IPS-11a (cell line): ENCODE measurements around the gene RPGR.

ENCODE experiments used
- H3K4me3 ChIP-seq: one replicate; pipeline ENCODE4 v1.5.1; 2013; ENCODE audit warnings: low read depth, low read length, control low read depth

The RPGR gene

DNA sequence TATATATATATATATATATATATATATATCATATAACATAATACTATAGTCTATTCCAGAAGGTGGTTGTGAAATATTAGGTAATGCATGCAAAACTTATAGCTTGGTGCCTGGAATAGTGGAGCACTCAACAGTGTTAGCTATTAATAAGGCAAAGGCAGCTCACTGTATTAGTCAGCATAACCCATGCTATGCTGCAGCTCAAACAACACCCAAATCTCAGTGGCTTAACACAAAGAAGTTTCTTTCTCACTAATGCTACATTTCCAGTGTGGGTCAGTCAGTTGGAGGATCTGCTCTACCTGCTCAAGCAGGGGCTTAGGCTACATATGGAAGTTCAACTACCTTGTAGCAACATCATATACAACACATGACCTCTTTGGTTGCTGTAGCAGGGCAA is 5.2 kb upstream of the RPGR start:
- no peak overlapping the region for H3K4me3 ChIP-seq

DNA sequence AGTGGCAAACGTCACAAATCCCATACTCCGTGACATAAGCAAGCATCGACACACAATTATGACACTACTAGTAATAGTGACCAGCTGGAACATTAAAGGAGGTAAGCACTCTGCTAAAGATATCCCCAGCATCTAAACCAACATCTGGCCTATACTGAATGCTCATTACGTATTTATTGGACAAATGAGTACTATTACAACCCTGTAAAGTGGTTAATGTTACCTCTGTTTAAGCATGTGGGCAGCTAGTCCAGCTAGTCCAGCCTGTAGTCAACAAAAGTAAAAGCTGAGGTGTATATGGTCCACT is 419 bp upstream of the RPGR start:
- no peak overlapping the region for H3K4me3 ChIP-seq

DNA sequence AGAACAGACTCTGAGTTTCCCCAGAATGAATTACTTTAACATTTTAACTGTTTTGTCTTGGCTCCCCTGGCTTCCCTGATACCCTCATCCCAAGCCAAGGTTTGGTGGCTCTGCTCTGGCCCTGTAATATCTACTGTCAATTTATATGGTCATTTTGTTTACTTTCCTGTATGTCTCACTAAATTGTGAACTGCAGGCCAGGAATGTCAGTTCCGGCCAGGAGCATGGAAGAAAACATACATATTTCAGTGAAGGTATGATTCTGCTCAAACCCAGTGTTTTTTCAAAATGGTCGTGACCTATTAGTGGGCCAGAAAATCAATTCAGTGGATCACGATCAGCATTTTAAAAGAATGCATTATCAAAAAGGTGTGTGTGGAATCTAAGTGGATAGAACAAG is 1.2 kb downstream of the RPGR start:
- H3K4me3 ChIP-seq = no peak overlapping the region

DNA sequence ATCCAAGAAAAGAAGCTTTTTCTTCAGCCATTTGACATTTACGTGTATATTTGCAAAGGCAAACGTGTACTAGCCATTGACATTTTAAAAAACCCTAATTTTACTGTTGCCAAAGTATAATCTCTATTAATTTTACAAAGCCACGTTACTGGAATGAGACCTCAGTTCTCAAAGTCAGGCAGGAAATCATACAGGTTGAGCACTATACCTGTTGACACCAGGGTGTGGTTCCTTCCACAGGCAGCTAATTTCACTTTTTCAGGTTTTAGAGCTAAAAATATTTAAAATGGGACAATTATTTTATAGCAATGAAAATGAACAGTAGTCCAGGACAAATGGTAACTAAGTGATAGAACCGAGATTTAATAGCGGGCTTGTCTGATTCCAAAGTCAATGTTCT is 6.5 kb downstream of the RPGR start:
- no peak overlapping the region for H3K4me3 ChIP-seq

DNA sequence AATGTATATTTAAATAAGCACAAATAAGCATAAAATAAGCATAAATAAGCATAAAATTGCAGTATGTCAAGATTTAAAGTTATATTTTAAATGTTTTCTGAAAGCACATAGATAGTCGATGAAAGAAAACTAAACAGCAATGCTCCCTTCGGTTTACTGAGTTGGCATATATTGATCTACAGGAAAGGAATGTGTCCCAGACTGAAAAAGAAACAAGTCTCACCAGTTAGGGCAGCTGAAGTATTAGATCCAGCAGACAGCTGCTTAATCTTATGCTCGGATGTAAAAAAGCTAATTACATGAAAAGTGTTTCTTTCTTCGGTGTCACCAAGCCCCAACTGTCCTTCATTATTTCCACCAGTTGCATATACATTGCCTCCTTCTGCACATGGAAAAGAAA is 8.7 kb downstream of the RPGR start:
- no peak overlapping the region for H3K4me3 ChIP-seq

DNA sequence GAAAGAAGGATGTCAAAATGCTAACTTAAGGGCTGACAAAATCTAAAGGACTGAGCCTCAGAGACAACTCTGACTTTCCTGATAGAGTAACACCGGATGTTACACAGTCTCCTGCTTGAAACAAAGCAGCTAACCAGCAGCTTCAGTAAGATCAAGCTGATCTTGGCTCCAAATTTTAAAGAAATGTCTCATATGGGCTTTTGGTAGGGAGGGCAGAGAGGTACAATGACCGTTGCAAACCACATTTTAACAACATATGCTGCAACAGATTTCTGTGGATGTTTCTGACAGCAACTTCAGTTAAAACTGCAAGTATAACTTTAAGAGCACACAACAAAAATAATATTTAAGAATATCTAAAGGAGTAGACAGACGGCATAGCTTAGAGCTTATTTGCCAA is 9.1 kb downstream of the RPGR start:
- no peak overlapping the region for H3K4me3 ChIP-seq

DNA sequence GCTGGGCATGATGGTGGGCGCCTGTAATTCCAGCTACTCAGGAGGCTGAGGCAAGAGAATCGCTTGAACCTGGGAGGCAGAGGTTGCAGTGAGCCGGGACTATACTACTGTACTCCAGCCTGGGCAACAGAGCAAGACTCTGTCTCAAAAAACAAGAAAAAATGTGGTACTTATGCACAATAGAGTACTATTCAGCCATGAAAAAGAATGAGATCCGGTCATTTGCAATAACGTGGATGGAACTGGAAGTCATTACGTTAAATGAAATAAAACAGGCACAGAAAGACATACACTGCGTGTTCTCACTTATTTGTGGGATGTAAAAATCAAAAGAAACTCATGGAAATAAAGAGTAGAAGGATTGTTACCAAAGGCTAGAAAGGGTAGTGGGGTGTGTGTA is 12.1 kb downstream of the RPGR start:
- no peak overlapping the region for H3K4me3 ChIP-seq

DNA sequence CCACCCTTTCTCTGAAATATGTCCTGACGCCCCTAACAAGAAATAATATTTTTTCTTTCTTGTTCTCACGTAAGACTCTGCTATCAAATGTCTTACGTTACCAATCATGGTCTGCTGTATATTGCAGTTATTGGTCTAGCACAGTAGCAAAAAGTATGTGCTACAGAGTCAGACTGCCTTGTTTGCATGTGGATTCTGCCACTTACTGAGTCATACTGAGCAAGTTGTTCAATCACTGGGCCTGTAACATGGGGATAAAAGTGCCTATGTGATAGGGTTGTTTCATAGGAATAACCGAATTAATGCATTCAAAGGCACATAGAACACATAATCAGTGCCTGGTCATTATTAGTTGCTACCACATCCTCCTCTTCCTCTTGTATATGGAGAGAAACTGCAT is 14.1 kb downstream of the RPGR start:
- H3K4me3 ChIP-seq = no peak overlapping the region

DNA sequence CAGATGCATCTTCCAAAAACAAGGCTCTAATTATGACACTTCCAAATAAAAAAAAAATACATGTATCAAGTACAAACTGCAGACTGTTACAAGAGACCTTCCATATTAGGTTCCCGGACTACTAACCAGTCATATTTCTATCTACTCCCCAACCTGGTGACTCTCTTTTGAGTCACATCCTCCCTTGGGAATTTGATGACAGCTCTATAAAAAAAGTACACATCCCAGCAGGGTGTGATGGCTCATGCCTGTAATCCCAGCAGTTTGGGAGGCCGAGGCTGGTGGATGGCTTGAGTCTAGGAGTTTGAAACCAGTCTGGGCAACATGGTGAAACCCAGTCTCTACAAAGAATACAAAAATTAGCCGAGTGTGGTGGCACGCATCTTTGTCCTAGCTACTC is 14.9 kb downstream of the RPGR start:
- no peak overlapping the region for H3K4me3 ChIP-seq

DNA sequence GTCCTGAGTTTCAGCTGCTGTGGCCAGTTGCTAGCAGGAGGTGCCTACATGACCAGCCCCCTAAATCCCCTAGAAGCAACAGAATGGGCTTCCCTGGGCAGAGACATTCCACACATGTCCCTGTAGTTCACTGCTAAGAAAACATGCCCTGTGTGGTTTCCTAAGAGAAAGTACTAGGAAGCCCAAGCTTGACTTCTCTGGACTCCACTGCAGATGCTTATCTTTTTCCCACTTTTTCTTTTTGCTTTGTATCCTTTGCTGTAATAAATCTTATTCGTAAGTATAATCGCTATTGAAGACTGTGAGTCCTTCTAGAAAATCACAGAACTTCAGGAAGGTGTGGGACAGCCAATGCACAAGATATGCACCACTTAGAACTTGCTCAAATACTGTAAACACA is 15.6 kb downstream of the RPGR start:
- no peak overlapping the region for H3K4me3 ChIP-seq

DNA sequence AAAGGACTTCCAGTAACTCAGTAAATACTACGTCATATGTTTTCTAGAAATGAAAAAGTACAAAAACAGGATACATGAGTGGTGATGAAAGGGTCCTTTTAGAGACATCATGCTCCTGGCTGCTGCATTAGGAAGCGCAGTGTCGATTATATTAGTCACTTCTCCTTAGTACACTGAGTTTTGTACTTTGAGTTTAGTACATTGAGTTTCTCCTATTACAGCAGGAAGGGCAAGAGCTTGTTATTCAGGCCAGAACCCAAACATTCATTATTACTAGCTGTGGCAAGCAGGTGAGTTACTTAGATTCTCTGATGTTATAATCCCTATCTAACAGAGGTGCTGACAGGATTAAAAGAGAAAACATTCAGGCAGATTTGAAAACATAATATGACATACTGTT is 21.3 kb downstream of the RPGR start:
- H3K4me3 ChIP-seq = no peak overlapping the region

DNA sequence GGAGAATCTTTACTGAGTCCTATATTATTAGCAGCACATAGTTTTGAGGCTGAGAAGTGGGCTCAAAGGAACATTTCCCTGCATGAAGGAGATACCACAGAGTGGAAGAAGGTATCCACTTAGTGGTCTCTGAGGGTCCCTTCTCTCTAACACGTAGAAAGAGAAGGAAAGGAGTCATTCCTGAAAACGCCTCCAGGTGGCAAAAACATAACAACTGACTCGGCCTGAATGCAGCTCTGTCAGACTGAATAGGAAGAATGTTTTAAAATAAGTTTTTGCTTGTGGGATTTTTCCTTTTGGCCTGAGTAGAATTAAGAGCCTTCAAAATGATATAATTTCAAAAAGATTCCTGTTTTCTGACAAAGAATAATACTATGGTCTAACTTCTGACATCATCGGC is 23.3 kb downstream of the RPGR start:
- no peak overlapping the region for H3K4me3 ChIP-seq

DNA sequence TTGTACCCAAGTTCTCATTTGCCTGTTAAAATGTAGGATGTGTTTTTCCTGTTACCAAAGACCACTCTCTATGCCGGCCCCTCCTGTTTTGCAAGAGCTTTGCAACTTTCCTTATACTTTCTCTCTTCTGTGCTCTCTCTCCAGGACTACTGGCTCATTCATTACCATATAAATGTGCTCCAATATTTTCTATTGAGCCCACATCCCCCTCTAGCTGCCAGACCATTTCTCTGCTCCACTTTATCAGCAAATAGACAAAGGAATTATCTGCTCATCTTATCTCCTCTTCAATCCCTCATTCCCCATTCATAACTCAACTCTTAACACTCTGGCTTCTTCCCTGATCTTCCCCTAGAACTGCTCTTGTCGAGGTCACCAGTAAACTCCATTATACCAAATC is 33.6 kb downstream of the RPGR start:
- H3K4me3 ChIP-seq = no peak overlapping the region

DNA sequence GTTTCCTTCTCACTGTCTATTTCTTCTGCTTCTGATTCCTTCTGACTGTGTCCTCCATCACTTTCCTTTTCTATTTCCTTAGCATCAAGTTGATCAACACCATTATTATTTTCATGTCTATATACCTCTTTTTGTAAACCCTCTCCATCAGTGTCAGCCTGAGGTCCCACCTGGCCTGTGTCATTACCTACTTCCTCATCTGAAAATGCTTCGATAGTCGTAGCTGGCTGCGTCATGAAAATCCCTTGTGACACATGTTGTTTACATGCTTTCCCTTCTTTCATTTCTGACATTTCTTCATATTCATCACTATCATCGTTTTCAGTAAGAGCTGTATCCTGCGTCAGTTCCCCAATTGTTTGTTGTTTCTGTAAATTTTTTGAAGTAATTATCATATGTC is 39.6 kb downstream of the RPGR start:
- no peak overlapping the region for H3K4me3 ChIP-seq

DNA sequence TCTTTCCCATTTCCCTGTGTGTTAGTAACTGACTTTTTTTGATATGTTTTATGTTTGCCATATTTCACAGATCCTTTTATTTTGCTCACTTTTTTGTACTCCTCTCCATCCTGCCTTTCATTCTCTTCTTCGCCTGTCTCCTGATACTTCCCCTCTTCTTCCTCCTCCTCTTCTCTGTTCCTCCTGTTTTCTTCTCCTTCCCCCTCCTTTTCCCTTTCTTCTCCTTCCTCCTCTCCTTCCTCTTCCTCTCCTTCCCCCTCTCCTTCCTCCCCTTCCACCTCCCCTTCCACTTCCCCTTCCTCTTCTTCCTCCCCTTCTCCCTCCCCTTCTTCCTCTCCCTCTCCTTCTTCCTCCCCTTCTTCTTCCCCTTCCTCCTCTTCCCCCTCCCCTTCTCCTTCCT is 41.7 kb downstream of the RPGR start:
- no peak overlapping the region for H3K4me3 ChIP-seq

DNA sequence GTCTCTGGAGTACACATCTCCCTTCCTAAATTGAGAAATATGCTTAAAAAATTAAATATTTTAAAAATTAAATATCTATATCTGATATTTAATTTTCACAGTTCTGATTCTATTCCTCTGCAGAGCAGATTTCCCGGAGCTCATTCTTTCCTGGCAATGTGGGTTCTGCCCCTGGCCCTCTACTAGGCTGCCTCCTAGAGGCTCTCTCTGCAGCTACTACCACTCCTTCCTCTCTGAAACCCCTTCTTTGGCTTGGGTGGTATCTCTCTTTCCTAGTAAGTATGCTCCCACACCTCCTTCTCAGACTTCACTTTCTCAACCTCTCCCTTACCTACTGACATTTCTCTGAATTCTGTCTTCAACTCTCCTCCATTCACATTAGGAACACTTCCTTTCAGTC is 45.3 kb downstream of the RPGR start:
- no peak overlapping the region for H3K4me3 ChIP-seq

DNA sequence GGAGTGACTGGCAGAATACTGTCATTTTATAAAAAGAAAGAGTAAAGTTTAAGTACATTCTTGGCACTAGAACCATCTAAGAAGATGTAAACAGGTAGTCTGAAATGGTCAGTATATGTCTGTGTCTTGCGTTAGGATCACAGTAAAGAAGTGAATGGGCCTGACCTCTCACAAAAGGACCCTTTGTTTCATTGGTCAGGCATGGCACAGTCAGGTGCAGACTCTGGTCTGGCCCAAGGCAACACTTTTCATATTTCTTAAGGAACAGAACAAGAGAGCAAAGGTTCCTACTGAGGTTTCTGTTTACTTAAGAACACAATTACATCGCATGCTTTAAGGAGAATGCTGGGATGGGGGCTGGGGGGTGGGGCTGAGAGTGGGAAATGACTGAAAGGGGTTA is 48.1 kb downstream of the RPGR start:
- no peak overlapping the region for H3K4me3 ChIP-seq

DNA sequence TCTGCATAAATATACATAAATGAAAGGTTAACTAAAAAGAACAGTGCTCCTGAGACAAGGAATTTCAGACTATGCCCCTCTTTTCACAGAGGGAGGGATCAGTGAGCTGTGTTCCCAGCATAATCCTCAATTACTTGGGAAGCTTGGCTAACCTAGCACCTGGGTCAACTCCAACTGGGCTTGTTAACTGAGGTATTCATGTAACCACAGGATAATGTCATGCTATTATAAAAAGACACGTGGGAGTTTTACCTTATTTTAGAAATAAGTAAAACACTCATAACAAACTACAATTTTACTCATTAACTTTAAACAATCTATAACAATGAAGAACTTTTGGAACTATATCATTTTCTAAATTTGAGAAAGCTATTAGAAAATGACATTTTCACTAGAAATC is 48.6 kb downstream of the RPGR start:
- H3K4me3 ChIP-seq = no peak overlapping the region

DNA sequence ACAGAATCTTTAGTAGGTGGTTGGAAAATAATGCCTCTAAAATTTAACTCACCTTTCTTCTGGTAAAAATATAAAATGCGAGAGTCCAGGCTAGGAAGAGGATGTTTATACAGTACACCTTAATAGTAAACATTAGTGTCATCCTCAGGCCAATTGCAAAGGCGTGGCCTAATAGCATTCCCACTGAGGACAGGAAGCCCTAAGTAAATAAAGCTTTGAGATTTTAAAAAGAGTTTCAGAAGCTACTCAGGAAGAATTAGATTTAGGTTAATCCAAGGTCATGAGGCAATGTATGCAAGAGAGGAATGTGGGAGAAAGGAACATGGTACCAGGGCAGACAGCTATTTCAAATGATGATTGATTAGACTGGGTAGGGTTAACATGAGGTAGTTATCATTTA is 49.5 kb downstream of the RPGR start:
- H3K4me3 ChIP-seq = no peak overlapping the region

DNA sequence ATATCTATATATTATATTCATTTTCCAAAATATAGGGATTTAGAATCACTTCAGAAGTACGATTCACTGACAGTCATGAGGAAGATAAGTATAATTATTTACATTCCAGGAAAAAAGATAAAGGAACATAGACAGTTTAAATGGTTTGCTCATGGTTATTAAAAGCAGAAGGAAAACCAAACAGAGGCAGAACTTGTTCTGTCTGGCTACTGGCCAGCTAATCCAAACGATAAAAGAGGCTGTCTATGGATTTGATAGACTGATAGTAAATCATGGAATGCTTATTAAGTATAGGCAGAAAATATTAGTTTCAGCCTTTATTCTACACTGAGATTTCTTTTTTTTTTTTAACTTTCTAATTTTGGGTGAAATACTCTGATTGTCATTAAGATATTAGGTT is 50.2 kb downstream of the RPGR start:
- no peak overlapping the region for H3K4me3 ChIP-seq

DNA sequence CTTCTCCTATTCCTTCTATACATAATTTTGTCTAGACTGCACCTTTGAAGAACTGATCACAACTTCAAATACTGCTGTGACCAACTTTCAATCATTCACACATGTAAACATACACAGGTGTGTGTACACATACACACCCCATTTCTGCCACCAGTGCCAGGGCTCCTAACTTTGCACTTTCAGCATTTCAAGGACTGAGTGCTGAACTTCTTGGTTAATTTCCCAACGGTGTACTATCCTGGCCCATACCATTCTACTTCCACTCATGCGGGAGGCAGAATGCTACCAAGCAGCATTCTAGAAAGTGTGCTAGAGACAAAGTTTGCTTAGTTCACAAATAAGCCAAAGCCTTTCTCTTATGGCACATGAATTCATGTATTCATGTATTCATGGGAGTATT is 51.2 kb downstream of the RPGR start:
- H3K4me3 ChIP-seq = no peak overlapping the region

DNA sequence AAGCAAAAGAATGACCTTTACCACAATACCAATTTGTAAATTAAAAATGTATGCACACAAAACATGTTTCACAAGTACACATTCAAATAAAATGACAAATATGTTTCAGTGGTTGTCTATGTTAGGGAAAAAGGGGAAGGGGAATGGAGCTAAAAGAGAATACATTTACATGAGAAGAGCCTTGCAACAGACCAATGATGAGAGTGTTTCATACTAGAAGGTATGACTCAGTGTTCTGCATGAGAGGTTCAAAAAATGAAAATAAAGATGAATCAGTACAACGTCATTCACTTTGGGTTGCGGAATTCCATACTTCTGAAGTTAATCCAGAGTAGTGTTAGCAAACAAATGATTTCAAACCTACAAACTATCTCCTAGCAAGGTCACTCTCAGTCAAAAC is 51.7 kb downstream of the RPGR start:
- H3K4me3 ChIP-seq = no peak overlapping the region

DNA sequence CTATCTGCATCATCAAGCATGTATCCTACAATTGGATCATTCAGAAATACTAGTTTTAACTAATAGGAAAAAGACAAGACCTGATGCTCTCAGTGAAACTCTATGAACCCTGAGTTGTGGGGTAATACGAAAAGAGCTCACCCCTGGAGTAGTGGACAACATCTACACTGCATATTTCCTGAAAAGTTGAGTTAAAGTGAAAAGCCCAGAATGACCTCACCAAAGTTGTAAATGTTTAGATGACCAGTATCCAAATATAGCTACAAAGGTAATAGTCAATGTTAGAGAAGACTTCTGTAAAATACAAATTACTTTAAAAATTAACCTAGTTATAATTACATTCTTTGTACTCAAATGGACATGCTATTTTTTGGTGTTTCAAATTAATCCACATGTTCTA is 53.9 kb downstream of the RPGR start:
- no peak overlapping the region for H3K4me3 ChIP-seq

DNA sequence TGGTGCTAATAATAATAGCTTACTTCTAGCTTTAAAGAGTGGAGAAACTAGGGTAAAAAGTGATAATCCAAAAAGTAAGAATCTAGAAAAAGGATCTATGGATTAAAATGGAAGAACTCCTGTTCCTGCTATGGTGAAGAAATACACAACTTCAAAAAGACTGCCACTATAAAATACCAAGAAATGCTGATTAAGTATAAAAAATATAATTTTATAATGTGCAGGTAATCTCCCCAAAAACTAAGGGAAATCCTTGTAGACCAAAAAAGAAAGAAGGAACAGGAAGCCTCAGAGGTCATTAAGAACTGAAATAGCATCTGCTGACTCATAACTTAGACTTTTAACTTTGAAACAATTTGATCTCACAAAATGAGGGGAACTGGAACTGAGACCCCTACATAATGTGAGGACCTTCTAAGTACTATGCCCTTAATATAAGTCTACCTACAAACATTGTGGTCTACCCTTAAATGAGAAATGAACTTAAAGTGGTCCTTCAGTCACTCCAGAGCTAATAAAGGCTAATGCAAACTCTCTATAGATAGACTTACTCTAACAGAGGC is 56.1 kb downstream of the RPGR start:
- H3K4me3 ChIP-seq = no peak overlapping the region
